ENCODE results near the gene RFT1. TPM values are rescaled to one million over a fixed set of nuclear protein-coding genes. Genes with fewer than 3 reads are reported as not detected.

The RFT1 gene, protein sequence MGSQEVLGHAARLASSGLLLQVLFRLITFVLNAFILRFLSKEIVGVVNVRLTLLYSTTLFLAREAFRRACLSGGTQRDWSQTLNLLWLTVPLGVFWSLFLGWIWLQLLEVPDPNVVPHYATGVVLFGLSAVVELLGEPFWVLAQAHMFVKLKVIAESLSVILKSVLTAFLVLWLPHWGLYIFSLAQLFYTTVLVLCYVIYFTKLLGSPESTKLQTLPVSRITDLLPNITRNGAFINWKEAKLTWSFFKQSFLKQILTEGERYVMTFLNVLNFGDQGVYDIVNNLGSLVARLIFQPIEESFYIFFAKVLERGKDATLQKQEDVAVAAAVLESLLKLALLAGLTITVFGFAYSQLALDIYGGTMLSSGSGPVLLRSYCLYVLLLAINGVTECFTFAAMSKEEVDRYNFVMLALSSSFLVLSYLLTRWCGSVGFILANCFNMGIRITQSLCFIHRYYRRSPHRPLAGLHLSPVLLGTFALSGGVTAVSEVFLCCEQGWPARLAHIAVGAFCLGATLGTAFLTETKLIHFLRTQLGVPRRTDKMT
- total RNA-seq (2016; rRNA removed; fragmentation: Illumina TruSeq; extraction: Trizol) = 25.7 and 37.0 TPM in 2 replicates
- 4.3 and 5.1 TPM in 2 replicates for total RNA-seq (2016; cell fraction: cytosol; rRNA removed; fragmentation: Illumina TruSeq; extraction: Trizol; ENCODE audit: low read depth)
- 25.2 and 37.3 TPM in 2 replicates for total RNA-seq (2016; cell fraction: insoluble cytoplasmic fraction; rRNA removed; fragmentation: Illumina TruSeq; extraction: Trizol)
- total RNA-seq (2016; cell fraction: membrane; rRNA removed; fragmentation: Illumina TruSeq; extraction: Trizol) = 14.7 and 16.2 TPM in 2 replicates
- 30.4 and 35.0 TPM in 2 replicates for total RNA-seq (2016; cell fraction: nucleus; rRNA removed; fragmentation: Illumina TruSeq; extraction: Trizol)
- 21.0 and 23.2 TPM in 2 replicates for polyA plus RNA-seq (2011; rRNA removed)
- polyA plus RNA-seq (2011; cell fraction: cytosol; rRNA removed) = 21.9 and 27.5 TPM in 2 replicates
- 11.4 TPM in 2 replicates for polyA plus RNA-seq (2011; cell fraction: nucleus; rRNA removed)
- polyA plus RNA-seq (2012) = 13.7 and 19.5 TPM in 2 replicates
- polyA plus RNA-seq (2016; cell fraction: cytosol; fragmentation: Illumina TruSeq; extraction: Trizol; ENCODE audit: low read depth) = 5.2 and 6.1 TPM in 2 replicates
- 20.1 and 21.3 TPM in 2 replicates for polyA plus RNA-seq (2016; cell fraction: insoluble cytoplasmic fraction; fragmentation: Illumina TruSeq; extraction: Trizol; ENCODE audit: low read depth)
- polyA plus RNA-seq (2016; cell fraction: membrane; fragmentation: Illumina TruSeq; extraction: Trizol; ENCODE audit: low read depth) = 10.2 and 12.2 TPM in 2 replicates
- 32.4 and 36.2 TPM in 2 replicates for polyA plus RNA-seq (2016; cell fraction: nucleus; fragmentation: Illumina TruSeq; extraction: Trizol; ENCODE audit: insufficient read depth, low read depth)
- 79.7 and 80.7 TPM in 2 replicates for polyA minus RNA-seq (2011; rRNA and poly(A)+ RNA removed; ENCODE audit: low replicate concordance)
- 17.0 and 17.7 TPM in 2 replicates for polyA minus RNA-seq (2011; cell fraction: cytosol; rRNA and poly(A)+ RNA removed)
- 15.6 and 15.8 TPM in 2 replicates for polyA minus RNA-seq (2011; cell fraction: nucleus; rRNA and poly(A)+ RNA removed)
- percentile 61 among the genes with signal in this experiment for Bru-seq, nascent RNA
- percentile 56 among the genes with signal in this experiment for BruChase-seq, experiment 1, labeled RNA remaining after a 6-hour chase
- percentile 56 among the genes with signal in this experiment for BruChase-seq, experiment 2, labeled RNA remaining after a 2-hour chase
- long read RNA-seq, experiment 1, full-length matches to known transcripts = 48 of 62 reads
- long read RNA-seq, experiment 1, partial matches to known transcripts = 2 of 62 reads
- long read RNA-seq, experiment 1, other reads (novel, unspliced or antisense) = 12 of 62 reads
- long read RNA-seq, experiment 2, full-length matches to known transcripts = 29 of 58 reads
- long read RNA-seq, experiment 2, partial matches to known transcripts = 10 of 58 reads
- long read RNA-seq, experiment 2, other reads (novel, unspliced or antisense) = 19 of 58 reads

DNA sequence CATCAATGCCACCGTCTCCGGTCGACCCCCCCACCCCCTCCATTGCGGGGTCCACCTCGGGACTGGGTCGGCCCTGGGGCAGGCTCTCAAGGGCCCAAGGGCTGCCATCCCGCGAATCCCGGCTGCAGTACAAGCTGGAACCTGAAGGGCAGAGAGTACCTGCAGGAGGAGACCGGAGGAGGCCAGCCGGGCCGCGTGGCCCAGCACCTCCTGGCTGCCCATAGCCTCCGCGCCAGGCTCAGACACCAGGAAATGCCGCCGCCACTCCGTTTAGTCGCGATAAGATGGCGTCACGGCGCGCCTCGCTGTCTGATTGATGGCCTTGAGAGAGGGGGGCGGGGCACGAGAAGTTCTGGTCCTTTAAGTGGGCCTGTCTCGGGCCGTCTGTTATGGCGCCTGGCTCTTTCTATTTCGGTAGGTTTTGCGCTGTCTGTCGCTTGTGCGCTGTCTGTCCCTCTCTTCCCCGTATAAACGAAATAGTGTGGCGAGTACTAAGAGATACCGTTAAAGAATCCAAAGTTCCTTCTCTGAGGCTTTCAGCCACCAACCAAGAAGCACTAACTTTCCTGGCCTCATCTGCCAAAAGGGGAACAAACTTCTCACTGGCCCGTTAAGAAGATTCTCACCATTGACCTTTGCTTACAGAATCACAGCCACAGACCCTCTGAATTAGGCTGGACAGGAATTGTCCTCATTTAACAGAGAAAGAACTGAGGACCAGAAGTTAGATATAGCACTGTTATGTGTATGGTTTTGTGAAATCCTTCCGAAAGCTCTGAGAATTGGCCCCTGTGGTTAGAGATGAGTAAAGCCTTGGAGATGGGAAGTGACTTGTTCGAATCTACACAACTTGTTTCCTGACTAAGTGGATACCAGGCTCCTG lies at the start of gene RFT1:
Gene RFT1 (minus strand): TSS at position 257 of the 883 bp plus-strand sequence. CDS start 35 bp downstream, at position 222.
- H3K4me2 ChIP-seq (ENCODE audit: low read depth, low read length) = peak within 1 kb of the TSS; percentile 79
- no peaks in the 10 kb centered on the region; a peak in 1 of 5 replicates for H3K27me3 ChIP-seq (ENCODE audit: control insufficient read depth in 1 of 2, insufficient read depth in 2 of 2, low read length in 2 of 2)
- H3K36me3 ChIP-seq (replicated peaks in 1 of 2; ENCODE audit: control insufficient read depth in 1 of 2, insufficient read depth in 2 of 2, low read length in 2 of 2) = peaks cover 2 to 4% of the 10 kb centered on the region in 2 experiments; a peak in 2 of 5 replicates
- H2AFZ ChIP-seq (ENCODE audit: low read length) = peak within 1 kb of the TSS; percentile 48
- peaks cover 52% of the 10 kb centered on the region for H3K4me1 ChIP-seq (ENCODE audit: insufficient read depth, low read length)
- intact Hi-C loops (cut with micrococcal nuclease; ENCODE audit: unreplicated experiment) (loop anchor here (5.0 kb wide), 1 partner anchor 42 kb away; no protein-coding TSS in a partner anchor), in situ Hi-C loops (cut with HindIII; ENCODE audit: extremely low pct_ligation_motif_present, low pct_unique_long_range_greater_than_20kb) (loop anchor here (5.0 kb wide), 1 partner anchor 67 kb away; no protein-coding TSS in a partner anchor)
- ATAC-seq (peak; percentile 88), FAIRE-seq (peak; percentile 70), DNase-seq (ENCODE audit: low spot score) (peak; percentile 93)
- POLR2A ChIA-PET = interaction anchor here (1.0 to 9.0 kb wide), 7 partner anchors 20 to 338 kb away, joined by 3 to 75 read pairs (median 5); partner anchors contain the start of gene PRKCD
- peak within 1 kb of the TSS; percentile 86 for H3K9ac ChIP-seq (ENCODE audit: insufficient read depth, low read depth, low read length)
- H3K27ac ChIP-seq (ENCODE audit: extremely low read length, insufficient read depth, low read length) = peak within 1 kb of the TSS; percentile 75
- H3K4me3 ChIP-seq (replicated peaks in 1 of 3; ENCODE audit: insufficient read depth in 1 of 3, low read depth in 2 of 3, low read length in 3 of 3) = peak within 1 kb of the TSS; percentile 80 to 99 (median 86)
- WGBS (ENCODE audit: low lambda C conversion rate) = 0% methylated on average over 19 of the region's 41 CpGs
- no peaks in the 10 kb centered on the region for H4K20me1 ChIP-seq (ENCODE audit: insufficient read depth, low read length)
- H3K9me3 ChIP-seq (ENCODE audit: low read length) = no peaks in the 10 kb centered on the region
- CTCF ChIA-PET (ENCODE audit: low intra/inter-chr PET ratio, low total read pairs) = interaction anchor here (2.7 kb wide), 1 partner anchor 65 kb away, joined by 8 read pairs; no protein-coding TSS in a partner anchor
- peaks cover 21% of the 10 kb centered on the region for H3K79me2 ChIP-seq (ENCODE audit: insufficient read depth, low read length)
- TSS peak; percentile 99 for BruUV-seq (replicated peaks)
- TF ChIP-seq RELA (CRISPR knock-in tag; IDR thresholded peaks at IDR 0.05) = no peak
- TF ChIP-seq HCFC1 (IDR thresholded peaks at IDR 0.05; ENCODE audit: low read depth, low read length) = peak; percentile 58; the same call in 1 of the 2 replicates
- TF ChIP-seq NCOA2 (CRISPR knock-in tag; IDR thresholded peaks at IDR 0.05) = peak; percentile 45; the same call in 1 of the 2 replicates
- TF ChIP-seq, protein P1, sequence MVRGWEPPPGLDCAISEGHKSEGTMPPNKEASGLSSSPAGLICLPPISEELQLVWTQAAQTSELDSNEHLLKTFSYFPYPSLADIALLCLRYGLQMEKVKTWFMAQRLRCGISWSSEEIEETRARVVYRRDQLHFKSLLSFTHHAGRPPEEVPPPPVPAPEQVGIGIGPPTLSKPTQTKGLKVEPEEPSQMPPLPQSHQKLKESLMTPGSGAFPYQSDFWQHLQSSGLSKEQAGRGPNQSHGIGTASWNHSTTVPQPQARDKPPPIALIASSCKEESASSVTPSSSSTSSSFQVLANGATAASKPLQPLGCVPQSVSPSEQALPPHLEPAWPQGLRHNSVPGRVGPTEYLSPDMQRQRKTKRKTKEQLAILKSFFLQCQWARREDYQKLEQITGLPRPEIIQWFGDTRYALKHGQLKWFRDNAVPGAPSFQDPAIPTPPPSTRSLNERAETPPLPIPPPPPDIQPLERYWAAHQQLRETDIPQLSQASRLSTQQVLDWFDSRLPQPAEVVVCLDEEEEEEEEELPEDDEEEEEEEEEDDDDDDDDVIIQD (CRISPR knock-in tag; IDR thresholded peaks at IDR 0.05; ENCODE audit: low read depth) = peak; percentile 25; the same call in 1 of the 2 replicates
- TF ChIP-seq THYN1 (CRISPR knock-in tag; IDR thresholded peaks at IDR 0.05; ENCODE audit: borderline replicate concordance, low read depth) = no peak
- TF ChIP-seq, protein P2, sequence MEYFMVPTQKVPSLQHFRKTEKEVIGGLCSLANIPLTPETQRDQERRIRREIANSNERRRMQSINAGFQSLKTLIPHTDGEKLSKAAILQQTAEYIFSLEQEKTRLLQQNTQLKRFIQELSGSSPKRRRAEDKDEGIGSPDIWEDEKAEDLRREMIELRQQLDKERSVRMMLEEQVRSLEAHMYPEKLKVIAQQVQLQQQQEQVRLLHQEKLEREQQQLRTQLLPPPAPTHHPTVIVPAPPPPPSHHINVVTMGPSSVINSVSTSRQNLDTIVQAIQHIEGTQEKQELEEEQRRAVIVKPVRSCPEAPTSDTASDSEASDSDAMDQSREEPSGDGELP (IDR thresholded peaks at IDR 0.05; ENCODE audit: borderline replicate concordance, low read depth) = peak; percentile 36; the same call in 1 of the 2 replicates
- no peak for TF ChIP-seq ZNF24 (IDR thresholded peaks at IDR 0.05)
- TF ChIP-seq RFX1 (IDR thresholded peaks at IDR 0.05) = no peak
- no peak; the same call in 1 of the 2 replicates for TF ChIP-seq ZNF747 (CRISPR knock-in tag; IDR thresholded peaks at IDR 0.05; ENCODE audit: borderline replicate concordance)
- TF ChIP-seq ZNF282 (IDR thresholded peaks at IDR 0.05; ENCODE audit: partially characterized antibody) = no peak
- no peak for TF ChIP-seq ZNF30 (CRISPR knock-in tag; IDR thresholded peaks at IDR 0.05)
- TF ChIP-seq RBFOX2 (IDR thresholded peaks at IDR 0.05; ENCODE audit: low read depth, low read length) = peak; percentile 93
- peak; percentile 94 for TF ChIP-seq SKI (IDR thresholded peaks at IDR 0.05; ENCODE audit: partially characterized antibody)
- no peak for TF ChIP-seq KLF11 (CRISPR knock-in tag; IDR thresholded peaks at IDR 0.05)
